ENCODE data around the gene CMC2.

The CMC2 gene

GRCh38 chr16:81006813-81007695, at the start of gene CMC2, which contains the start of gene CENPN:
Gene CMC2 (minus strand): TSS chr16:81006885. CDS start chr16:80997394, 9,491 bp downstream.
Gene CENPN (plus strand): TSS chr16:81007214. CDS start chr16:81011940, 4,726 bp downstream.
- DNase-seq (ENCODE audit: low read depth): peak; percentile 98

GRCh38 chr16:81053761-81054160, 47.1 kb upstream of the CMC2 start:
- no peak for DNase-seq (ENCODE audit: low read depth)

DNA sequence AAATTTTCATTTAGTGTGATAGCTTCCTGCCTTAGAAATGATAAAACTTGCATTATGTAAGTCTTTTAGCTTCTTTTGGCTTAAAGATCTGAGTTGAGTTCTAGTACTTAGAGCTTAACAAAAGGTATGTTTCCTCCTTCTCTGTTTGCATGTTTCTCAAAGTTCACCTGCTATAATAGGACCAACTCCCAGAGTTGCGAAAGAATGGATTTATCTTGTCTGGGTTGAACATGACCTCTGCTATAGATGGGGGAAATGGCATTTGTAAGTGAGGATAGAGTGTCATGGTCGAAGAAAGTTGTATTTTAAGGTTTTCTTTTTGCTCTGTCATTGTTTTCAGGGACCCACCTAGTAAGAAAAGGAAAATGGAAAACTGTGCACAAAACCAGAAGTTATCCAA, 36.1 kb upstream of the CMC2 start:
- no peak for DNase-seq (ENCODE audit: low read depth)

- DNase-seq (ENCODE audit: low read depth): no peak
These were observed 35.0 kb upstream of the CMC2 start for GRCh38 chr16:81041696-81042095.

DNA sequence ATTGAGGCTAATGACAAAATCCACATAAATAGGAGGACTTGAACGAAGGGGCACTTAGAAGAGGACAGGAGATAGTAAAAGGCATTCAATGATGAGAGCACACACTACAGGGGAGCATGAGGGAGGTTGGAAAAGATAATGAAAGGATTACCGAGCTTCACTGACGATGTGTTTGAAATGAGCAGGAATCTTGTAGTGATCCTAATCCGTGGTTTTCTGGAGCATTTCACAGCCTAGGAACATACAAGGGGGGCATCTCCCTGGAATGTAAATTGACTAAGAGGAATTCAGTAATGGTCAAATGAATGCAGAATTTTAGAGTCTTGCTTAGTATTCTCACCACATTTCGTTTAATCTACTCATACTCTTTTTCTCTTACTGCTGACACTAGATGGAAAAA, 34.2 kb upstream of the CMC2 start:
- no peak for DNase-seq (ENCODE audit: low read depth)

DNA sequence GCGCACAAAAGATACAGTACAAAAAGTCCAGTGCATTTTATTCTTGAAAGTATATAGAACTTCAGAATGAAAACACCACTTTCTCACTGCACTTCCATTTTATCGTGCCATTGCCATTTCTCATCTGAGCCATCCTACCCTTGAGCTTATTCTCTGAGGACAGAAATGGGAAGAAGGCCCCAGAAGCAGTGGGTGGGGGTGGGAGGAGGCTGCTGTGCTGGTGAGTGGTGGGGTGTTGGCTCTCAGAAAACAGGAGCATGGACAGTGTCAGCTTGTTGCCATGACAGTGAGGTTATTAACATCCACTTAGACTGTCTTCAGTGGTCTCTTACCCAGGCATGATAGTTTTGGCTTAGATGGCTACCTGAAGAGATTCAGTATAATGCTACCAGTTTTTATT, 33.4 kb upstream of the CMC2 start:
- no peak for DNase-seq (ENCODE audit: low read depth)

DNA sequence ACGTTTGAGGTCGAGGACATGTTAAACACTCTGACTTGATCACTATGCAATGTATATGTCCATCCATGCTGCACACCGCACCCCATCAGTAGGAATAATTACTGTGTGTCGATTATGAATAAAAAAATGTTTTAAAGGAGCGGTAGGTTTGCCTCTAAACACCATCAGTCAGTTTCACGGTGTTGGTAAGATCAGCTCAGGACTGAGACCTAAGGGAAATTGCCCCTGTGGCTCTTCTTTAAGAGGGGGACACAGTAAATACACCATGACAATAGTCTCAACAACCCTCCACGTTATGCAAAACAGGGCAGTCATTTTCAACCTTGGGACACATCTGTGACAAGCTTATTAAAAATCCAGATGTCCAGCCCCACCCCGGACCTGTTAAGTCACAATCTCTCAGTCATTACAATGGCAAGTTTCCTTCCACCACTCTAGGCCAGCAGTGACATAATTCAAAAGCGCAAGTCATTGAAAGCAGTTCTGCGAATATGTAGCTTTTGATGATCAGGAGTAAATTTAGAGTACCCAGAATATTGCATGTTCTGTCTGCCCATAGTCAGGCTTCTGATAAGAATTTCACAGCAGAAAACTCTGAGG, 30.2 kb upstream of the CMC2 start:
- peak; percentile 30 for DNase-seq (ENCODE audit: low read depth)

GRCh38 chr16:81035975-81036750, 29.5 kb upstream of the CMC2 start:
- peak; percentile 60 for DNase-seq (ENCODE audit: low read depth)

GRCh38 chr16:81035398-81035974, 28.8 kb upstream of the CMC2 start, which contains the start of gene ATMIN:
Gene ATMIN (plus strand): TSS chr16:81035842. CDS start chr16:81035871, 29 bp downstream.
- DNase-seq (ENCODE audit: low read depth): peak; percentile 88

- DNase-seq (ENCODE audit: low read depth): no peak
These were observed 23.4 kb upstream of the CMC2 start for GRCh38 chr16:81029930-81030604.

GRCh38 chr16:81026429-81026828, 19.7 kb upstream of the CMC2 start:
- no peak for DNase-seq (ENCODE audit: low read depth)

DNA sequence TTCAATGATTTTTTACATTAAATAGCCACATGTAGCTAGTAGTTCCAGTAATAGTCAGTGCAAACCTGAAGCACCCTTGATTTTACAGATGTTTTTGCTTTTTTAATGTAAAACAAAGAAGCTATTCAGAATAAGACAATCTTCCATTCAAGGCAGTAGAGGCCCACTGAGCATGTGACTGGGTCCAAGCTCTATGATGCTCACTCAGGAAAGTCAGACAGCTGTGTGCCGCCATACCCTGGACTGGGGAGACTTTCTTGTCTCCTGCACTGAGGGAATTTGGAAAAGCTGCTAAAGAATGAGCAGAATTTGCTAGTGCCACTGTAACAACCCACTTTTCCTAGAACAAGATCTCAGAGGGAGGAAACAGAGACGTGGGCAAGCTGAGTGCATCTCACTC, 11.8 kb upstream of the CMC2 start:
- no peak for DNase-seq (ENCODE audit: low read depth)

GRCh38 chr16:81014672-81015071, 8.0 kb upstream of the CMC2 start:
- no peak for DNase-seq (ENCODE audit: low read depth)

DNA sequence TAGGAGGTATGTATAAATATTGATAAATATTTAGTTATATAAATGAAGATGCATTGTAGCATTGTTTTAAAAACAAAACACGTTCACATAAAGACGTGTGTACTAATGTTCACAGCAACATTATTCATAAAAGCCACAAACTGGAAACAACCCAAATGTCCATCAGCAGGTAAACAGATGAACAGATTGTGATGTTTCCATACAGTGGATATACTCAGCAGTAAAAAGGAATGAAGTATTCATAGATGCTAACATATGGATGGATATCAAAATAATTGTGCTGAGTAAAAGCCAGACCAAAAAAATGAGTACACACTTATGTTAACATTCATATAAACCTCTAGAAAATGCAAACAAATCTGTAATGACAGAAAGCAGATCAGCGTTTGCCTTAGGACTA, 6.3 kb upstream of the CMC2 start:
- no peak for DNase-seq (ENCODE audit: low read depth)

DNA sequence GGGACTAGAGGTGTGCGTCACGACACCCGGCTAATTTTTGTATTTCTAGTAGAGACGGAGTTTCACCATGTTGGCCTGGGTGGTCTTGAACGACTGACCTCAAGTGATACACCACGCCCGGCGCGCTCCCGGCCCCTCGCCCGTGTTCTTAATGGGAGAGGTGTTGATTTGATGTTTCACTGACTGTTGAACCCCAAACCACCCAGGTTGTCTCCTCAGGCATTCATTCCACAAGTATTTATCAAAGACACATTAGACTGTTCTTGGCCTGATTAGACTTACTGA, 1.8 kb upstream of the CMC2 start:
- no peak for DNase-seq (ENCODE audit: low read depth)

- DNase-seq (ENCODE audit: low read depth): peak; percentile 72
These were observed 373 bp downstream of the CMC2 start for GRCh38 chr16:81006211-81006812.

DNA sequence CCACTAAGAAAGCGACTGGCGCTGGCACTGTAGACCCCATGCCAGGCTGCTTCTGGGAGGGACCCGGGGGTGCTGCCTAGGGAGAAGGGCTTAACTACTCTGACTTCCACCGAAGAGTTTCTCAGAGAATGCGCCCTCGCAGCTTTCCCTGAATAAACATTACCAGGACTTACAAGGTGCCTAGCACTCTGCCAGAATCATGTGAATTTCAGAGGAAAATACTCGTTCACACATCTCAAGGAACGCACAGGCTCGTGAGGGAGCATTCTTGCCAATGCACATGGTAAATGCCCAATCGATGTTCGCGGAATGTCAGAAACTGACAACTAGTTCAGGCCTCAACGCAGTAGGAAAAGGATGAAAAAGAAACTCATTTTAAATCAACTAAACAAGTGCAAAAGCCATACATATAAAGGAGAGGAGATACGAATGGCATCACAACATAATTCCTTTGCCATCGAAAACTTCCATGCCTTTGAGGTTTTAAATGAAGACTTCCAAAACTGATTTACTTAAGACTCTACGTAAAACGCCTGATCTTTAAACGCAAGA, 999 bp downstream of the CMC2 start:
- DNase-seq (ENCODE audit: low read depth): peak; percentile 40

- peak; percentile 83 for DNase-seq (ENCODE audit: low read depth)
These were observed 1.9 kb downstream of the CMC2 start for GRCh38 chr16:81004646-81005353.

DNA sequence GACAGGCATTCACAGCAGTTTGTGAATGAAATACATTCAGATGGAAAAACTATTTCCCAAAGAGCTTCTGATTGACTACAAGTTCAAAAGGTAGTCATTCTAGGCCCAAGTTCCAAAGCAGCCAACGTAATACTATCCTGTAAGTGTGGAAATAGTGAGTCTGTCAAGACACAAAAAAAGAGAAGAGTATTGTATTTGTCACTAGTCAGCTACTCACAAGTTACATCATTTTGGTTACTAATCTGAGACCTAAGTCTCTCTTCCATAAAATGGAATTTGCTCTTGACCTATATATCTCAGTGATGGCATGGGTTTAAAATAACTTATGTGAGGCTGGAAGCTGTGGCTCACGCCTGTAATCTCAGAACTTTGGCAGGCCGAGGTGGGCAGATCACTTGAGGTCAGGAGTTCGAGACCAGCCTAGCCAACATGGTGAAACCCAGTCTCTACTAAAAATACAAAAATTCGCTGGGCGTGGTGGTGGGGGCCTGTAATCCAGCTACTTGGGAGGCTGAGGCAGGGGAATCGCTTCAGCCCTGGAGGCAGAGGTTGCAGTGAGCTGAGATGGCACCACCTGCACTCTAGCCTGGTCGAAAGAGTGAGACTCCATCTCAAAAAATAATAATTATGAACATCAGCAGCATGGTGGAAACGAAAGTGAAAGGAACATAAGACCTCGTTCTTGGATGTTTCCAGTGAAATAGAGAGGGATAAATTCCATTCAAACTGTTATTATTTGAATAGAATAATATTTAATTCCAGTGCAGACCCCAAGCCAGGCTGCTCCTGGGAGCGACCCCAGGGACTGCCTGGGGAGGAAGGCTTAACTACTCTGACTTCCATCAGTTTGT, 2.9 kb downstream of the CMC2 start:
- DNase-seq (ENCODE audit: low read depth): peak; percentile 8
